ENCODE measurements around the gene TSHZ3. TPM values are rescaled to one million over a fixed set of nuclear protein-coding genes. Genes with fewer than 3 reads are reported as not detected.

Gene TSHZ3
- total RNA-seq, 1 experiment from 2014 or later = 0.05 TPM

DNA sequence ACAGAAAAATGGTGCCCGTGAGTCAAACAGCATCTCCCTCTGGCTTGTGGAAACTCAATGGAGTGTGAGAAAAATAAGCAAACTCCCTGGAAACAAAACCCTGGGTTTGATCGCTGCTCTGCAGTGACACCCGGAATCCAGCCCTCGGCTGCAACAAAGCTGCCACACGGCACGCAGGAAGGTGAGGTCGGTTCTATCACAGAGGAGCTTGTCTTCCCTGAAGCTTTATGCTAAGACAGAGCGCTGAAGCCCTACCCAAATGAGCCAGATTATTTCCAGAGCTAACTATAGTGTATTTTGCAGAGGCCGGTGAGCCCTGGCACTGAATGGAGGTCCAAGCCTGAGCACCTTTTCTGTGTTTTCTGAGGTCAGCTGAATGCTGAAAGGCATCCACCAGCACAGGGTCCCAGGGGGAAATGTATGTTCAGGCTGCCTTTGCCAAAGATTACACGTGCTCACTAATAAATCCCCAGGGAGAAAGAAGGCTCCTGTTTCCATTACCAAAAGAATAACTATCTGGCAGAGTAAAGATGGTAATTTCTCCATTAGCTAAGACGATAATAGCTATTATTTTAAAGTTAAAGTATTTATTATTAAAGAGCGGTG, 77.8 kb downstream of the TSHZ3 start:
- H3K36me3 ChIP-seq (ENCODE audit: control insufficient read depth in 1 of 2, insufficient read depth in 2 of 2, low read length in 2 of 2) = no peaks in the 10 kb centered on the region
- no peak overlapping the region for H2AFZ ChIP-seq (ENCODE audit: low read depth, low read length, poor library complexity, severe bottlenecking)
- no peak overlapping the region for H3K4me2 ChIP-seq (ENCODE audit: low read length)
- ATAC-seq (no peak), DNase-seq (ENCODE audit: low read depth, low spot score) (no peak)
- H3K4me3 ChIP-seq (replicated peaks in 1 of 2; ENCODE audit: low read depth in 1 of 2, low read length in 2 of 2) = no peak overlapping the region
- no peak overlapping the region for H3K27ac ChIP-seq (ENCODE audit: low read depth, low read length)
- no peaks in the 10 kb centered on the region for H3K4me1 ChIP-seq (ENCODE audit: control insufficient read depth in 1 of 2, insufficient read depth in 2 of 2, low read length in 2 of 2)
- POLR2A ChIA-PET = no interaction called here
- RAD21 ChIA-PET (ENCODE audit: low non-redundant PET in 1 of 2, low total read pairs in 2 of 2, uncharacterized antibody in 2 of 2, unreplicated experiment in 2 of 2) = no interaction called here
- H3K79me2 ChIP-seq (ENCODE audit: insufficient read depth, low read length) = no peaks in the 10 kb centered on the region
- no peaks in the 10 kb centered on the region for H3K9me2 ChIP-seq (ENCODE audit: insufficient read depth)
- H4K20me1 ChIP-seq (ENCODE audit: insufficient read depth) = no peaks in the 10 kb centered on the region
- H3K27me3 ChIP-seq (ENCODE audit: insufficient read depth, low read length) = no peaks in the 10 kb centered on the region
- no peak overlapping the region for H3K9ac ChIP-seq (ENCODE audit: low read length)
- intact Hi-C loops (cut with micrococcal nuclease) = no loop called here
- CTCF ChIA-PET = no interaction called here
- no peak for TF ChIP-seq EZH2 (IDR thresholded peaks at IDR 0.05)
- TF ChIP-seq, protein P1, sequence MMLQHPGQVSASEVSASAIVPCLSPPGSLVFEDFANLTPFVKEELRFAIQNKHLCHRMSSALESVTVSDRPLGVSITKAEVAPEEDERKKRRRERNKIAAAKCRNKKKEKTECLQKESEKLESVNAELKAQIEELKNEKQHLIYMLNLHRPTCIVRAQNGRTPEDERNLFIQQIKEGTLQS (IDR thresholded peaks at IDR 0.05) = no peak
- TF ChIP-seq ZBTB33 (IDR thresholded peaks at IDR 0.05; ENCODE audit: extremely low read depth, insufficient replicate concordance, low read length) = no peak
- TF ChIP-seq ZFX (IDR thresholded peaks at IDR 0.05) = no peak
- TF ChIP-seq POLR2AphosphoS5 (IDR thresholded peaks at IDR 0.05; ENCODE audit: low read depth, low read length) = no peak
- no peak for TF ChIP-seq FOSL1 (IDR thresholded peaks at IDR 0.05; ENCODE audit: low read depth)
- no peak for TF ChIP-seq JUND (IDR thresholded peaks at IDR 0.05)
- TF ChIP-seq, protein P2, sequence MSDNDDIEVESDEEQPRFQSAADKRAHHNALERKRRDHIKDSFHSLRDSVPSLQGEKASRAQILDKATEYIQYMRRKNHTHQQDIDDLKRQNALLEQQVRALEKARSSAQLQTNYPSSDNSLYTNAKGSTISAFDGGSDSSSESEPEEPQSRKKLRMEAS (IDR thresholded peaks at IDR 0.05) = no peak
- no peak for TF ChIP-seq SRF (IDR thresholded peaks at IDR 0.05; ENCODE audit: low read depth)
- TF ChIP-seq CEBPB (IDR thresholded peaks at IDR 0.05; ENCODE audit: low read depth) = no peak
- TF ChIP-seq EZH2phosphoT487 (IDR thresholded peaks at IDR 0.05; ENCODE audit: borderline replicate concordance) = no peak
- no peak for TF ChIP-seq ELF1 (IDR thresholded peaks at IDR 0.05; ENCODE audit: borderline replicate concordance, low read depth)
- no peak for TF ChIP-seq YY1 (IDR thresholded peaks at IDR 0.05; ENCODE audit: extremely low read depth, insufficient replicate concordance, low read depth, low read length)
- TF ChIP-seq TCF7L2 (IDR thresholded peaks at IDR 0.05; ENCODE audit: borderline replicate concordance, extremely low read depth, insufficient read depth, insufficient read length) = no peak
- no peak for TF ChIP-seq REST (IDR thresholded peaks at IDR 0.05; ENCODE audit: low read depth)
- TF ChIP-seq POLR2A (IDR thresholded peaks at IDR 0.05; ENCODE audit: borderline replicate concordance, extremely low read depth, insufficient read depth, insufficient read length) = no peak
- TF ChIP-seq CTCF (IDR thresholded peaks at IDR 0.05 in 2 of 3, conservative IDR thresholded peaks at IDR 0.05 in 1 of 3; ENCODE audit: borderline replicate concordance in 1 of 3, insufficient read depth in 1 of 3, low read depth in 2 of 3, low read length in 2 of 3) = no peak
- no peak for TF ChIP-seq SP1 (IDR thresholded peaks at IDR 0.05; ENCODE audit: low read depth)
- TF ChIP-seq EGR1 (IDR thresholded peaks at IDR 0.05; ENCODE audit: low read depth) = no peak
- H3K9me3 ChIP-seq (ENCODE audit: control insufficient read depth in 1 of 2, insufficient read depth in 1 of 2, low read depth in 1 of 2, low read length in 2 of 2) = peaks cover 12 to 29% of the 10 kb centered on the region in 2 experiments; a peak in 2 of 4 replicates
- no TSS peak for BruUV-seq (replicated peaks)

Measured in HCT116 (cell line).